CD4-positive, alpha-beta T cell treated with Interleukin-15 for 4 hours (primary cell): ENCODE results near the gene KERA.

Source experiments
- DNase-seq: peaks from one replicate; pipeline ENCODE4 v3.0.0-alpha.2; 2020; ENCODE audit warnings: low spot score

The KERA gene

GRCh38 chr12:91072931-91073330 lies 15.1 kb upstream of the KERA start:
- no peak for DNase-seq

GRCh38 chr12:91070936-91071335 lies 13.1 kb upstream of the KERA start:
- DNase-seq: no peak

- DNase-seq: no peak
Measured at GRCh38 chr12:91065396-91065795, 7.6 kb upstream of the KERA start.

DNA sequence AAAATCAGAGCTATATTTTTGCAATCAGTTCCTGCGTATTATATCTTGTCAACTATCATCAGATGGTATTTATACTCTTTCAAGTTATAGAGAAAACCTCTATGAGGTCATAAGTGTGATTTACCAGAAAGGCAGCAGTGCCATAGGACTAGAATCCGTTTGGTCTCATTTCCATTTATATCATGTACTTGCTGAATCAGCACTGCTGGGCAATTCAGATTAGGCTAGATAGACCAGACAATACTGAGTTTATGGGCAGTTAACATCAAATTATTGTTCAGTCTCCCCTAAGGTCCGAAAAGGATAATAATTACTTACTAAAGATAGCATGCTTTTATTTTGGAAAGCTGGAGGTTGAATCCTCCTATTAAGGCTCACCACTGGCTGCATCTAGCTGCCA lies 6.8 kb upstream of the KERA start:
- DNase-seq: no peak

GRCh38 chr12:91061091-91061490 lies 3.3 kb upstream of the KERA start:
- DNase-seq: no peak

DNA sequence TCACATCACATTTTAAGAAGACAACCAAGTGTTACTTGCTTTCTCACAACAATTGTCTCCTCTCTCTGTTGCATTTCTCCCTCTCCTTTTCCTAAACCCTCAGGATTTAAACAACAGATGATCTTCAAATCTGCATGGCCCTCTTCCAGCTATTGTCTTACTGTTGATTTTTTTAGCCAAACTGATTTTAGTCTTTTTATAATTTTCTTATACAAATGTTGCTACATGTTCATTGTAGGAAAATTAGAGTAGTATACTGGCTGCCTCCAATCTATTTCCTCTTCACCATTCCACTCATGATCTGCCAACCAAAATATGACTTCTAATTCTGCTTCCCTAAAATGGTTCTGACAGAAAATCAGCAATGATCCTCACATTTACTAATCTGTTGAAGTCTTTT lies 1.4 kb upstream of the KERA start:
- DNase-seq: no peak

GRCh38 chr12:91058786-91059185 lies 962 bp upstream of the KERA start:
- no peak for DNase-seq

- no peak for DNase-seq
Measured at GRCh38 chr12:91056488-91056887, 1.3 kb downstream of the KERA start.

DNA sequence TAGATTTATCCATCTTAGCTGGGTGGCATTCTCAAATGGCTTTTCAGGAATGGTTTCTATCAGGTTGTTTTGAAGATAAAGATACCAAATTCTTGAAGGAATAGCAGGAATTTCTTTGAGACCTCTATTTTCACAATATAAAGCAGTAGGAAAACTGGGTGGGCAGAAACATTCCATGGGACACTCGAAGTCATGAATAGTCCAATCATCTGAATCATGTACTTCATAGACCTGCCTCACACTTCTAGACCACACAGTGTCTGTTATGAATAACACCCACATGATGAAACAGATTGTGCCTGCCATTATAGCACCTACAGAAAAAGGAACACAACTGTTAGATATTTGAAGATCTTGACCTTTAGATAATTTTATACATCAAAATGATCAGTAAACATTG lies 1.8 kb downstream of the KERA start:
- DNase-seq: no peak

GRCh38 chr12:91053951-91054715 lies 3.7 kb downstream of the KERA start:
- no peak for DNase-seq

GRCh38 chr12:91052026-91052425 lies 5.8 kb downstream of the KERA start:
- DNase-seq: no peak

DNA sequence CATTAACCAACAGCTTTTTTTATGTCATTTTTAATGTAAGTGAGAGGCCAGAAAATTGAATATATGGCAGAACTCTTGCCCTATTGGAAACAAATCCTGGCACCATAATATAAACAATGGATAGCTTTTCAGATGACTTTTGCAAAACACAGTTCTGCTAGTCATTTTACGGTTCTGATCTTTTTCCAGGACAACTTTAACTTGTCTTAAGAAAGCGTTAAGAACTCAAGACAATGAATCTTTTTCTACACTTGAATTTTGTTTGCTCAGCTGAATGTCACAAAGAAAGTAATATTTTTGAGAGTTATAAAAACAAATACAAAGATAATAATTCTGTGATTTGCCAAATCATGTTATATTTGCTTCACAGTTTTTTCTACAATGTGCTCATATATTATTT lies 13.2 kb downstream of the KERA start:
- DNase-seq: no peak

DNA sequence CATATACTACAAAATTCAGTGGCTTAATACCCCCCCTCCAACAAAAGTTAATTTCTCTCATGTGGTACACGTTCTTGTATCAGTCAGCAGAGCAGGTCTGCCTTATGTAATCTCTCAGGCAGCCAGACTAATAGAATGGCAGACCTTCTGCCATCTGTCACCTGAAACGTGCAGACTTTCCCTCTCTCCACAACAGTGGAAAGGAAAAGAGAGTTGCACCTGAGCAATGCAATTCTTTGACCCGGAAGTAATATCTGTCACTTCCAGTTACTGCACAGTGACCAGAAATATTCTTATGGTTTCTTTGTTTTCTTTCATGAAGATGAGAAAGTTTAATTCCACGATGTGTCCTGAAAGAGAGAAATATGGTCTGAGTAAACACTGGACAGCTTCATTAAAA lies 14.4 kb downstream of the KERA start:
- DNase-seq: no peak

DNA sequence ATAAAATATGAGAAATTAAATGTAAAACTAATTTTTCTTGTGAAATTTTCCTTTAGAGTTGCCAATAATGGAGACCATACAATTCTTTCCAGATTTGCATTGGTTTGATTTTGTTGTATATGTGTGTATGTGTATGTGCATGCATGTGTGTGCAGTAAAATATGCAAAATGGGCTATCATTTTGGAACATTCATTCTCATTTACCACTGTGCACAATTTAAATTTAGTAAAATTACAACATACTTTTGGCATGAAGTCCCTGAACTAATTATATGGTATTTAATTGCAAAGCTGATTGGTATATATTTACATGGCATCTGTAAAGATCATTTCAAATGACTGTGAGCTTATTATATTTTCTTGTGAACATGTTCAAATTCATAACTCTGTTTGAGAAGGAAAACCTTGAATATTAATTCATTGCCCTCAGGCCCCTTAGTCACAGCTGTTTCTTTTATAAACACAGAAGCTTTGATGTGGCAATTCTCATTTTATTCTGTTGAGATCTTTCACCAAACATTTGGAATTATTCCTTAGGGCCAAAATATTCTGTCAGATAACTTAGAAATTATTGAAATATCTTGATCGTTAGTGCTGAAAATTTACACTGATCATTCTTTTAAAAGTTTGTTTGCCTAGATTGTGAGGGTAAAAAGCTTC lies 17.6 kb downstream of the KERA start:
- no peak for DNase-seq

GRCh38 chr12:91037276-91037675 lies 20.5 kb downstream of the KERA start:
- DNase-seq: no peak

DNA sequence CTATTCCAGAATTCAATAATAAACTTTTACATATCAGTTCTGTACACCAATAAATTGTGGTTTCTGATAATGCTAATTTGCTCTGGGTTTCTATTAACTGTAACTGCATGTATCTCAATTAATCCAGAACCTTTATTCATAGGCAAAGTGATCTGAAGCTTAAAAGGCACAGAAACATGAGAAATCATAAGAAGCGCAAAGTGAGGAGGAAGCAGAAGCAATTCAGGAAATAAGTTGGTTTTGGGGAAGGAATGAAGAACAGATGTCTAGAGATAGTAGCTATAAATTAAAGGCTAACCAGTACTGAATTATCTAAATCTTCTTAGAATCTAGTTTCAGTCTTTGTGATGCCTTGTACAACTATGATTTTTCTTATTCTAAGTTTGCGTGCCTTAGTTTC lies 24.6 kb downstream of the KERA start:
- no peak for DNase-seq

- no peak for DNase-seq
Measured at GRCh38 chr12:91023326-91024004, 34.4 kb downstream of the KERA start.

DNA sequence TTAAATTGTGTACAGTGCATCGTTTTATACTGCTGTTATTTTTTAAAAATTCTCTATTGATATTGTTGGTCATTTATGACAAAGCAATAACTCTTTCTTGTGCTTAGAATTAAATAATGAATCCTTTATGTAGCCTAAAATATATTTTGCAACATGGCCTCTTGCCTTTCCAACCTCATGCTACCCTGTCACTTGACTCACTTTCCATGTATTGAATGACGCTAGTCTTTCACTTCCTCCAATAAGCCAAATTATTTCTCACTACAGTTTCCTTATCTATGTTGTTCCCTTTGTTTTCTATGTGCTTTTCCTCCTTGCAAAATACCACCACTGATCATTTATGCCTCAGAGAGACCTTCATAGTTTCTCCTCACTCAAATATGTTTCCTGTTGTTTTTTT lies 36.7 kb downstream of the KERA start:
- no peak for DNase-seq

- no peak for DNase-seq
Measured at GRCh38 chr12:91019455-91019854, 38.4 kb downstream of the KERA start.

- no peak for DNase-seq
Measured at GRCh38 chr12:91017511-91018263, 40.1 kb downstream of the KERA start.

DNA sequence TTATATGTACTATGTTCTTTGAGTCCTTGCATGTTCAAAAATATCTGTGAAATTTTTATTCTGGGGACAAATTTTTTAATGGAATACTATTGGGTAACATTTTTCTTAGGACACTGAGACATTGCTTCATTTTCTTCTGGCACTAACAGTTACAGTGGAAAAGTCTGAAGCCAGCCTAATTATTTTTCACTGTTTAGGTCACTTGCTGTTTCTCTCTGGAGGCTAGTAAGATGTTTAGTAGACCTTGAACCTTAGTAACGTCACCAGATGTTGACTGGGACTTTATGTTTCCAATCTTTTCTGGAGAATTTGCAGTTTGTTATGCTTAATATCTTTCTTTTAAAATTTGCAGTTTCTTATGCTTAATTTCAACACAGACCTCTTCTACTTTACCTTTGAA lies 40.8 kb downstream of the KERA start:
- no peak for DNase-seq

DNA sequence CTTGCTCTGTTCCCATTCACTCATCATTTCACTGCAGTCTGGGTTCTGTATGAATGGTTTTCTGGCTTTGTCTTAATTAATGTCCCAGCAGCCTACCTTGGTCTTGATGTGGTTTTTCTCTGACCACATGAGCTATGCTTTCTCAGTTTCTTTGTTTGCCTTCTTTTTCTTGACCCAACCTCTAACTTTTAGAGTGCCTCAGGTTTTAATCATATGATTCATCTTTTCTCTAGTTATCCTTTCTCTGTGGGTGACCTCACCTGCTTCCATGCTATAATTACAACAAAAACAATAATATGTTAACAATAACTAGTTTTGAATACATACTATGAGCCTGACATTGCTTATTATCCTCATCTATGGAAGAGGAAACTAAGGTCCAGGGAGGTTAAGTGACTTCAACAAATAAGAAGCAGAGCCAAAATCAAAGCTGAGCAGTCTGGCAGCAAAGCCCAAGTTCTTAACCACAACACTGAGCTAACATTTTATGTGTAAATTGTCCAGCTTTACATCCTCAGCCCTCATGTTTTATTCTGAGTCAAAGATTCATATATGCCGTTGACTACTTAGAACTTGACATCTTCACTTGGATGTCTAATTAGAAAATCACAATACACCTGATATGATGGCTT lies 48.4 kb downstream of the KERA start:
- DNase-seq: no peak
